HG02884 (cell line): ENCODE results near the gene RAC3.

Experiments used
- ATAC-seq: cut with Tn5 transposase; IDR thresholded peaks from one replicate; pipeline ENCODE4 v1.9.1; 2021; ENCODE audit warnings: mild to moderate bottlenecking, moderate library complexity; ENCODE audit not compliant: unreplicated experiment

The RAC3 gene

DNA sequence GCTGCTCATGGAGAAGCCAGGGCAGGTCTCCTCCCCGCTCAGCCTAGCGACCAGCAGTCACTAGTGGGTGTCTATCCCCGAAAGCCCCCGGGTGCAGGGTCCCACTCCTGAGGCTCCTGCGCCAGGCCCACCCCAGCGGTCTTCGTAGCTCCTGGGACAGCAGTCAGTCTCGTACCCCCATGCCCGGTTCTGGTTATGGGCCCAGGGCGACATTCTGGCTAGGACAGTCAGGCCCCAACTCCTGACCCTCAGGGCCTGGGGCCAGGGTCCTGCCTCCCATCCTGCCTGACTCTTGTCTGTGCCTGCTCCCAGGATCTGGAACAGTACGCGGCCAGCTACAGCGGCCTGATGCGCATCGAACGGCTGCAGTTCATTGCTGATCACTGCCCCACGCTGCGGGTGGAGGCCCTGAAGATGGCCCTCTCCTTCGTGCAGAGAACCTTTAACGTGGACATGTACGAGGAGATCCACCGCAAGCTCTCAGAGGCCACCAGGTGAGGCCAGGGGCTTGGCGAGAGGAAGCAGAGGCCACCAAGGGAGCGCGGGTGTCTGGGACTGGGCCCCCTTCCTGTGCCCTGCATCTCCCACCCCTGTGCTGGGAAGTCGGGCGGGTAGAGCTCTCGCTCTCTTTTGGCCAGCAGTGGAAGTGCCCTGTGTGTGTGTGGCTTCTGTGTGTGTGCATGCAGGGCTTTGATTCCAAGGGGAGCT lies 22.2 kb downstream of the RAC3 start:
- no peak for ATAC-seq

DNA sequence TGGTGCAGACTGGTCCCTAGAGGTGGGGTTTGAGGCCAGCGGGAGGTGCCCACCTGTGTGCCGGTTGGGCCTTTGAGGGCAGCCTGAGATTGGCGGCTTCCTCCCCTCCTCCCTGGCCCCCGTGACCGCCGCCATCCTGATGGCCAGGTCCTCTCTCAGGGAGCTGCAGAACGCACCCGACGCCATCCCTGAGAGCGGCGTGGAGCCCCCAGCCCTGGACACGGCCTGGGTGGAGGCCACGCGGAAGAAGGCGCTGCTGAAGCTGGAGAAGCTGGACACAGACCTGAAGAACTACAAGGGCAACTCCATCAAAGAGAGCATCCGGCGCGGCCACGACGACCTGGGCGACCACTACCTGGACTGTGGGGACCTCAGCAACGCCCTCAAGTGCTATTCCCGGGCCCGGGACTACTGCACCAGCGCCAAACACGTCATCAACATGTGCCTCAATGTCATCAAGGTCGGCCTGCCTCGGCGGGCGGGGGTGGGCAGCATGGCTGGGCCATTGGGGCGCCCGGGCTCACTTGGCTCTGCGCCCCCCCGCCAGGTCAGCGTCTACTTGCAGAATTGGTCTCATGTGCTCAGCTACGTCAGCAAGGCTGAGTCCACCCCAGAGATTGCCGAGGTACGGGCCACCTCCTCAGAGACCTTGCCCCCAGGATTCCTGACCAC lies 23.0 kb downstream of the RAC3 start:
- no peak for ATAC-seq

DNA sequence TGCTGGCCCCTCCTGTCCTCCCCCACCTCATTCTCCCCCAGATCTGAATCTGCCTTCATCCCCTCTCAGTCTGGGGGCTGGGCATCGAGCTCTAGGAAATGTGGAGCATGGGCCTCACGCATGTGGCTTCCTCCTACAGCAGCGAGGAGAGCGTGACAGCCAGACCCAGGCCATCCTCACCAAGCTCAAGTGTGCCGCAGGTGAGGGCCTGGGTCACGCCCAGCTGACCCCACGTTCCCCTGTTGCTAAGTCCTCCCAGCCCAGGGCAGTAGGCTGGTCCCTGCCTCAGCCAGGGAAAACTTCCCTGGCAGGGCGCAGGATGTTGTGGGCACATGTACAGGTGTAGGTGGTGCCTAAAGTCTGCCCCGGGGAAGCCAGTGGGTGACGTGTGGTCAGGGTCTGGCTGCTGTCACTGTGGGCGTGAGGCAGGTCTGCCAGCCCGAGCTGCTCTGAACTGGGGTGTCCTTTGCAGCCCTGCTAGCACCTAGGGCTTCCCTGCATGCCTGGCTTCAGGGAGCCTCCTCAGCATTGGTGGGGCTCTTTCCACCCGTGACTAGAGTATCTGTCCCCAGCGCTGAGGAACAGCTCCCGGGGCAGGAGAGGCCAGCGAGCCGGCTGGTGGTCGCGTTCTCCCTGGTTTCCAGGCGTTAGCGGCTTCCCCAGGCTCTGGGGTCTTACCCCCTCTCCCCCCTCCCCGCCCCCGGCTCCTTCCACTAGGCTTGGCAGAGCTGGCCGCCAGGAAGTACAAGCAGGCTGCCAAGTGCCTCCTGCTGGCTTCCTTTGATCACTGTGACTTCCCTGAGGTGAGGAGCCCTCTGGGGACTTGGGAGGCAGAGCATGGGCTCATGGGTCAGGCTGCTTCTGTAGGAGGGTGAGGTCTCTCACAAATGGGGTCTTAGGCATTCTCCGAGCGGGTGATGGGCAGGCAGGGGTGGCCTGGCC lies 23.8 kb downstream of the RAC3 start:
- ATAC-seq, result no peak

DNA sequence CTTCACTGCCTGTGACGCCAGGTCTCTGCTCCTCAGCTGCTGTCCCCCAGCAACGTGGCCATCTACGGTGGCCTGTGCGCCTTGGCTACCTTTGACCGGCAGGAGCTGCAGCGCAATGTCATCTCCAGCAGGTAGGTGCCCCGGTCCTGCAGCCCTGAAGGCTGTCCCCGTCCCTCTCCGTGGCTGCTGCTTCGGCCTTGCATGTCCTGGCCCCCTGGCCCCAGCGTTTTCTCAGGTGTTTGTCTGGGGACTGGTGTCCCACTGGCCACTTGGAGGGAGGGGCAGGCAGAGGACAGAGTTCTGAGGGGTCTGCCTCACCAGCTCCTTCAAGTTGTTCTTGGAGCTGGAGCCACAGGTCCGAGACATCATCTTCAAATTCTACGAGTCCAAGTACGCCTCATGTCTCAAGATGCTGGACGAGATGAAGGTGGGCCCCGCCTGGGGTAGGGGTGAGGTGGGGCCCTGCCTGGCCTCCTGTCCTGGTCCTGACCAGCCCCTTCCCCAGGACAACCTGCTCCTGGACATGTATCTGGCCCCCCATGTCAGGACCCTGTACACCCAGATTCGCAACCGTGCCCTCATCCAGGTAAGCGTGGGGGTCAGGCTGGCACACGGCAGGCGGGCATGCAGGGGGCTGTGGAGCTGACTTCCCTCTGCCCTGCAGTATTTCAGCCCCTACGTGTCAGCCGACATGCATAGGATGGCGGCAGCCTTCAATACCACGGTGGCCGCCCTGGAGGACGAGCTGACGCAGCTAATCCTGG lies 24.7 kb downstream of the RAC3 start:
- no peak for ATAC-seq

DNA sequence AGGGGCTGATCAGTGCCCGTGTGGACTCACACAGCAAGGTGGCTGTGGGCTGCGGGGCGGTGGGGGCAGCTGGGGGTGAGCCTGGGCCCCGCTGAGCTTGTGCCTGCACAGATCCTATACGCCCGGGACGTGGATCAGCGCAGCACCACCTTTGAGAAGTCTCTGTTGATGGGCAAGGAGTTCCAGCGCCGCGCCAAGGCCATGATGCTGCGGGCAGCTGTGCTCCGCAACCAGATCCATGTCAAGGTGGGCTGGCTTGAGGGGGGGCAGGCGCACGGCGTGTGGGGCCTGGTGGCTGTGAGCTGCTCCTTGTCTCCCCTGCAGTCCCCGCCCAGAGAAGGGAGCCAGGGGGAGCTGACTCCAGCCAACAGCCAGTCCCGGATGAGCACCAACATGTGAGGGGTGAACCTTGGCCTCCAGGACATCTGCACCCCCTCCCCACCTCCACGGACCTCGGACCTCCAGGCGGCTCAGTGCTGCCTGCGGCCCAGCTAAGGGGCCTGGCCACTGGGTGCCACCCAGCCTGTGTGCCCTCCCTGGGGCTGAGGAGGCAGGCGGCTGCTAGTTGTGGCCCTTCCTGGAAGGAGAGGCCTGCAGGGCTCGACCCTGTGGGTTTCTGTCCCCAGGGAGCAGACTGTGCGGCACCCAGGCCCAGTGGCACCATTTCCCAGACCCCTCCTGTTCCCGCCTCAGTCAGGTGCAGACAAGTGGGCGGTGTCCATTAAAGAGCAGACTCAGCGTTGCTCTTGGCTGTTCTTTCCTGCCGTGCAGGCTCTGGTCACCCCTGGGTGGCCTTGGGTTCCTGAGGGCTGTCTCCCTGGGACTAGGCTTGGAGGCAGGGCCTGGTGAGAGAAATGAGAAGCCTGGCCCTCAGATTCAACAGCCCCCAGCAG lies 25.5 kb downstream of the RAC3 start:
- ATAC-seq, result no peak

DNA sequence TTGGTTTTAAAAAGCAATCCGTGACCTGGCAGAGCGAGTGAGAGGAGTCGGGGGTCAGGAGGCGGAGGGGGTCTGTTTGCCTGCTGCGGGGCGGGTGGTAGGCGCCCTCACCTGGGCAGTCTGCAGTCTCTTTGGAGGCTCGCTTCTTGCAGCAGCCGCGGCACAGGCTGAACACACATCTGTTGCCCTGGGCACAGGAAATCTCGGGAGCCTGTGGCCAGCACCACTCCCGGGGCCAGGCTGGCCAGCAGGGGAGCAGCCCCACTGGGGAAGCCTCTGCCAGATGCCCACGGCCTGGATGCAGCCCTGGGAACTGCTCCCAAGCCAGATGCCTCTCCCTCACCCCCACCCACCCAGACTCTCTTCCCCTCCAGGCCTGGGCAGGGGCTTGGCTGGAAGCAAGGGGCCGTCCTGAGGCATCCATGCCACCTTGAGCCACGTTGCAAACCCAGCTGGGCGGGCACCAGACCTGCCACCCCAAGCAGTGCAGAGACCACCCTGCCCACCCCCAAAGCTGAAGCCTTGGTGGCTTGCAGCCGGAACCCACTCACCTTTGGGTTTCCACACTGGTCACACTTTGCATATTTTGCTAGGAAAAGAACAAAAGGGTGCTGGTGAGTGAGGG lies 26.9 kb downstream of the RAC3 start:
- no peak for ATAC-seq

DNA sequence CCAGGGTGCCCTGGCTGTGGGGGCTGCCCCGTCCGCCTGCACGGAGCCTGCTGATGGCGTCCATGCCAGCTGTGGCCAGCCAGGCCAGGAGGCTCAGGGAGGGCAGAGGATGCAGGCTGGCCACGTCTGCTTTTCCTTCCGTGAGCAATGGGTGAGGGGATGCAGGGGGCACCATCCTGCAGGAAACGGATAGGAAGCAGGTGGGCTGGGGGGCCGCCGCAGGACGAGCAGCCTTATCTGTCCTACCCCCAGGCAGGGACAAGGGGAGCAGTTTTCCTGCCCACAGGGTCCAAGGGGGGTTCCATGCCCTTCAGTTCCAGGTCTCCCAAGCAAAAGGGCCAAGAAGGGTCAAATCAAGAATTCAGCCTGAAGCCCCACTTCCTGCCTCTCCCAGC lies 27.4 kb downstream of the RAC3 start:
- ATAC-seq, result no peak

DNA sequence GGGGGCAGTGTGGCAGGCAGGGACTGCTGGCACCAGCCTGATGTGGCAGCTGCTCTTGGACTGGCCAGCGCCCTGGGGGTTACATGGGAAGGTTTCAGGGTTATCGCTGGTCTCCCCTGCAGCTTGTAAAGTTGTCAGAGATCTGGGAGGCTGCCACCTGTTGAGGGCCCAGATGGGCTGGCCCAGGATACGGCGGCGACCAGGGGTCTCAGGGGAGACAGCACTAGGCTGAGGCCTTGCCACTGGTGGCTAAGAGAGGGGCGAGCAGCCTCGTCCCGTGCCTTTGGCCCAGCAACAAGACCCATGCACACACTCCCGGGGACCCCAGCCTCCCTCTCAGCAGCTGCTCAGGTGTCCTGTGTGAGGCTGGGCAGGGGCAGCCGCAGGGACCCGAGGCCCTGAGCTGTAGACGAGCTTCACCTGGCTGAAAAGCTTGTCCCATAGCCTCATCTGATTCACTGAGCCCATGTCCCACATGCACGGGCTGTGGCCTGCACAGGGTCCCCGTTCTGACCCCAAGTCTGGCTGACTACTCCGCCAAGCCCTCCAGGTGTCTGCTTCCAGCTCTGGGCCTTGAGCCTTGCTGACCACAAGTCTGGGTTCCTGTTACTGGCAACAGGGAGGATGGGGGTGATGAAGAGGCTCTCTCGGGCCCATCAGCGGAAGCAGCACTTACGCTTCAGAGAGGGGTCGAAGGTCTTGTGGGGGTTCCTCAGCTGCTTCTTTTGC lies 28.0 kb downstream of the RAC3 start:
- ATAC-seq, result no peak

DNA sequence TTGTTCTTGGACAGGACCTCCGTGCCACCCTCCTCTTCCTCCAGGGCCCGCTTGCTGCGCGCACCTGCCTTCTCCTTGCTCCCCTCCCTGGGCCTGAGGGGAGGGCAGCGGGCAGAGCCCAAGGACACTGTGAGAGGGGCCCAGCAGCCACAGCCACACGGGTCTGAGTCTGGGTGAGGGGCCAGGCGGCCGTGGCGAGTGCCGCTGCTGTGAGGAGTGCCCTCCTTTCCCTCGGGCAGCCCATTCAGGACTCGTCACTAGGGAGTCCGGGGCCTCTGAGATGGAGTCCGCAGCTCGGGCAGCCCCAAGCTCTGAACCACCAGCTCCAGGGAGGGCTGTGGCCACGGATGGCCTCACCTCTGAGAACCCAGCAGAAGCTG lies 28.5 kb downstream of the RAC3 start:
- ATAC-seq, result no peak

DNA sequence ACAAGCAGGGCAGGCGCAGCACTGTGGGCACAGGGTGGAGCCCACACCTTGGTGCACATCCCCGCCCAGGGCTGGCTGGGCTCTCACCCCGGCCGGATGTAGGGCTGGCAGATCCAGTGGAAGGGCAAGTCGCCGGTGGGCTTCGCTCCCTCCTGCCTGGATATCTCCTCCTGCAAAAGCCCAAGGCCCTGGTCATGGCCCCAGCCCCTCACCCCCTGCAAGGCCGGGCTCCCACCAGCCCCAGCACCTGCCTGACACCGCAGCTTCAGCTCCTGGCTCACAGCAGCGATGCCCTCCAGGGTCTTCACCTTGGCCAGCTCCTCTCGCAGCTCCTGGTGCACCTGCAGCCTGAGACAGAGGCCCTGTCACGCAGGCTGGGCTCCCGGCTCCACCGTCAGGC lies 29.1 kb downstream of the RAC3 start:
- no peak for ATAC-seq

DNA sequence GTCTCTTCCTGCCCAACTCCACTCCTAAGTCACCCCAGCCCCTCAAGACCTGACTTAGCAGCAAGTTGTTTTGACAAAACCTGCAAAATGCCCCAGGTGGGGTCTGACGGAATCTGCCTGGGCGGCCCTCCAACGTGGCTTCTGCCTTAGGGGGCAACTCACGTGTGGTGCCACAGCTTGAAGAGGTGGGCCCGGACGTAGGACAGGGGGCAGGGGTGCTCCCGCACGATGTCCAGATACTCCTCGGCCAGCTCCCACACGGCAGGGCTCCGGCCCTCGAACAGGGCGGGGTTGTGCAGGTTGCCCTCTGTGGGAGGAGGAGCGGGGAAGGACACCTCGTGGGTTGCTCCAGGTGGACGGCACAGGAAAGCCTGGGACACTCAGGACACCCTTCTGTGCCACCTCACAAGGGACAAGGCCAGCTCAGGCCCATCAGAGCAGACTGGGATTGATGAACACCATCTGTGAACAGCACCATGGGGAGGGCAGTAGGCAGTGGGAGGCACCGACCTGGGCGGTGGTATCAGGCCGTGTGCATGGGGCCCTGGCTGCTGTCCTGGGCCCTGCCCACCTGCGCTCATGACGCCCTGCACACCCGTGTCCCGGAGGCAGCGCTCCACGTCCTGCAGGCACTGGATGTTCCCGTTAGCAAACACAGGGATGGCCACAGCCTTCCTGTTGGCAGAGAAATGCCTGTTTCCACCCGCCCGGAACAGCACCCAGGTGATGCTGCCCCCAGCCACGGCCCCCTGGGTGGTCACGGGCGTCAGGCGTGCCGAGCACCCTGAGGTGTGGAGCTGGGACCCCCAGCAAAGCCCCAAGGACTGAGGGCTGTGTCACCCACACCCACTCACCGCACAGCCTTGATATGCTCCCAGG lies 29.8 kb downstream of the RAC3 start:
- no peak for ATAC-seq

DNA sequence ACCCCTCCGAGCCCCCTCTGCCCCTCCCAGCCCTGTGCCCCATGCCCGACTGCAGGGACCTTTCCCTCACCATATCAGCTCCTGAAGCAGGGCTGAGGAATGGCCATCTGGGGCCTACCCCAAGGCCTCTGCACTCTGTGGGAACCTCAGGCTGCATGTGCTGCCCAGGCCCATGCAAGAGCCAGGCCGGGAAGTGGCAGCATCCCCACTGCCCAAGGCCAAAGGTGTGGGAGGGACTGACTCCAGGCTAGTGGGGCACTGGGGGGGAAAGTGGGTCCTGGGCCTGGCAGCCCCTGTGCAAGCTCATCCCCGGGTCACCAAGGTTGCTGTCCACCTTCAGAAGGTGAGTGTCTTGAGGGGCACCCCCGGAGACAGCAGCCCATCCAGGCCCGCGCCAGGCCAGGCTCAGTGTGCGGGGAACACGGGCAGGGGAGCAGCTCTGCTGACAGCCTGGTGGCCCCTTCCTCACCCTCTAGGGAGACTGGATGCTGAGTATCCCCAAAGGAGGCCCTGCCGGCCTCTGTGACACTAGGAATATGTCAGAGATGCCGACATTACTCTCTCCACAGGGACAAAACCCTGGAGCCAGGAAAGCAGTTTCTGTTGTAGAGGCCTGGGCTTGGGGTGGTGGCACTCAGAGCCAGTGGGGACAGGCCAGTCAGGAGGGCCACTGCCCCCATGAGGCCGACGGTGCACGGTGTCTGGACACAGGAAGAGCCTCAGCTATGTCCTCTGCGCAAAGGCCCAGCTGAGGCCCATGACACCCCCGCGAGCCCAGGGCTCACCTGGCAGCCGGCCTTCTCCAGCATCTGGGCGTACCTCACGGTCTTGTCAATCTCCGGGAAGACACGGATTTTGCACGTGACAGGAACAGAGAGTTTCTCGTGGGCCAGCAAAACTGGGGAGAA lies 30.9 kb downstream of the RAC3 start:
- ATAC-seq, result no peak

DNA sequence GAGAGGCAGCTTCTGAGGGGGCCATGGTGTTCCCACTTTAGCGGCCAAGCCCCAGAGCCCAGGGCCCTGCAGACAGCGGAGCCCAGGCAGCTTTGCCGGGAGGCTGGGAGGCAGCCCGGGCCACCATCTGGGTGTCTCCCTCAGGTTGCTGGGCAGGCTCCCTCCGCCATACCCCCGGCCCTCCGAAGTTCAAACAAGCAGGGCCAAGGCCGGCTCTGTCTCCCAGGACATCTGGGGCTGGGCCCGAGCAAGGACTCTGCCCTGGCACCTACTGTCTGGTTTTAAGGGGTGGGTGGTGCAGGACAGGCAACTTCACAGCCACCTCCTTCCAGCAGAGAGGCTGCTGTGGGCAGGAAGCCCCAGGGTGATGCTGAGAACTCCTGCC lies 31.5 kb downstream of the RAC3 start:
- ATAC-seq, result no peak

DNA sequence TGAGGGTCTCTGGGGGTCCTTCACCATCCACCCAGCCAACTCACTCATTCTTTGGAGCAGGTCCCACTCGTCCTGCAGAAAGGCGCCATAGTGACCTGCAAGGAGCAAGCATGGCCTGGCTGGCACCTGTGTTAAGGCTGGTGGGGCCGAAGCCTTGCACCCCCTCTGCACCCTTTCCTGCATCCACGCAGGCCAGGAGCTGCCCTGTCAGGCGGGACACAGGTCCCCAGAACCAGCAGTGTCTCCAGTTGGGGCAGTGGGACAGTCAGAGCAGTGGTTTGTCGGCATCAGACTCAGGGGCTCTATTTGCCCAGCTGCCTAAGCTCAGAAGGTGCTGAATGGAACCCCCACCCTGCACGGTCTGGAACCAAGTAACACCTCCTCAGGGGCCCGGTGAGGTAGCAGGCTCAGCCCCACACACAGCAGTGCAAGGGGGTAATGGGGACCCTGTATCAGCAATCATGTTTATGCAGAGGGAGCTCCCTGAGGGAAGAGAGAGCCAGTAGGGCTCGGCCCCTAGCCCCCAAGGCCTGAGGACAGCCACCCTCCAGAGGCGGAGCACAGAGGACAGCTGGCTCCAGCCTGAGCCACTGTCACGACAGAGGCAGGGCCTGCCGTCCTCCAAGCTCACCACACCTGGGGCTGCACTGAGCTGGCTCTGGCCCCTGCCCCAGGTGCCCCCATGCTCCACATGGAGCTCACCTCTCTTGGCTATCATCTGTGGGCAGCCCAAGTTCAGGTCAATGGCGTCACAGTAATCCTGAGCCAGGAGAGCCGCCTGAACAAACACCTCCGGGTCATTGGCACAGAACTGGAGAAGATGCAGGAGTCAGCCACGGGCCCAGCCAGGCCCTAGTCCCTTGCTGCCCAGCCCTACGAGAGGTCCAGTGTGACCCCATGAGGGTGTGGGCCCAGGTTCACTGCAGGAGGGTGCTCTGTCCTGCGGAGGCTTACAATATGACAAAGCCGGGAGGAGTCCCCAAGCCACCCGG lies 32.2 kb downstream of the RAC3 start:
- ATAC-seq, result no peak

DNA sequence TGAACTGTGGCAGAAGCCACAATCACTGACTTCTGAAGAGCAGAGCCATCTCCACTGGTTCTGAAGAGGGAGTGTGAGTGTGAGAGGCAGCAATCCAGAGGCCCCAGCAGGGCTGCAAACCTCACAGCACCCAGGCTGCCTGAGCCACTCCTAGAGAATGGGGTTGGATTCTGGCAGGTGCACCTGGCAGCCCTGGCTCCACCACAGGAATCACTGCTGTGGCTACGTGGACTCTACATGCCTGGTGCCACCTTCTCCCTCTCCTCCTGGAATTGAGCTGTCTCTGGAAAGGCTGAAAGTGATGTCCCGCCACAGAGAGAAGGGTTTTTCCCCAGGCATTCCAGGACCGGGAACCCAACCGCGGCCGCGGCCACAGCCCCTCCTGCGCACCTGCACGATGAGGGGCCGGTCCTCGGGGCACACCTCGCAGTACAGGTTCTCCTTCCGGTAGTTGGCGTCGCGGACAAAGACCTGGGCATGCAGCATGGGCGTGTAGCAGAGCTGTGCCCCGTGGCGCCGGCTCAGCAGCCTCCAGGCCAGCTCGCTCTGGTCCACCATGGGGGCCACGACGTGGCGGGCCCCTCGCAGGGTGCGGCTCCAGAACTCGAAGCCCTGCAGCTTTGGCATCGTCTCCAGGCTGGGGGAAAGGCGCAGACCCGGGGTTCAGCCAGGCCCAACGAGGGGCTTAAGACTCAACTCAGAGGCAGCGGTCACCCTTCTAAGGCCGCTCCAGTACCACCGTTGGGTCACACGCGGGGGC lies 33.1 kb downstream of the RAC3 start:
- ATAC-seq, result no peak
